Measurements from ENCODE around the gene MCRS1. TPM values are rescaled to one million over a fixed set of nuclear protein-coding genes. Genes with fewer than 3 reads are reported as not detected.

Gene MCRS1
- total and polyA plus RNA-seq, 4 donors = 20.0 to 33.1 (median 26.1) TPM

GRCh38 chr12:49578471-49579112 is 10.7 kb upstream of the MCRS1 start (continued):
- TF ChIP-seq, protein P1, sequence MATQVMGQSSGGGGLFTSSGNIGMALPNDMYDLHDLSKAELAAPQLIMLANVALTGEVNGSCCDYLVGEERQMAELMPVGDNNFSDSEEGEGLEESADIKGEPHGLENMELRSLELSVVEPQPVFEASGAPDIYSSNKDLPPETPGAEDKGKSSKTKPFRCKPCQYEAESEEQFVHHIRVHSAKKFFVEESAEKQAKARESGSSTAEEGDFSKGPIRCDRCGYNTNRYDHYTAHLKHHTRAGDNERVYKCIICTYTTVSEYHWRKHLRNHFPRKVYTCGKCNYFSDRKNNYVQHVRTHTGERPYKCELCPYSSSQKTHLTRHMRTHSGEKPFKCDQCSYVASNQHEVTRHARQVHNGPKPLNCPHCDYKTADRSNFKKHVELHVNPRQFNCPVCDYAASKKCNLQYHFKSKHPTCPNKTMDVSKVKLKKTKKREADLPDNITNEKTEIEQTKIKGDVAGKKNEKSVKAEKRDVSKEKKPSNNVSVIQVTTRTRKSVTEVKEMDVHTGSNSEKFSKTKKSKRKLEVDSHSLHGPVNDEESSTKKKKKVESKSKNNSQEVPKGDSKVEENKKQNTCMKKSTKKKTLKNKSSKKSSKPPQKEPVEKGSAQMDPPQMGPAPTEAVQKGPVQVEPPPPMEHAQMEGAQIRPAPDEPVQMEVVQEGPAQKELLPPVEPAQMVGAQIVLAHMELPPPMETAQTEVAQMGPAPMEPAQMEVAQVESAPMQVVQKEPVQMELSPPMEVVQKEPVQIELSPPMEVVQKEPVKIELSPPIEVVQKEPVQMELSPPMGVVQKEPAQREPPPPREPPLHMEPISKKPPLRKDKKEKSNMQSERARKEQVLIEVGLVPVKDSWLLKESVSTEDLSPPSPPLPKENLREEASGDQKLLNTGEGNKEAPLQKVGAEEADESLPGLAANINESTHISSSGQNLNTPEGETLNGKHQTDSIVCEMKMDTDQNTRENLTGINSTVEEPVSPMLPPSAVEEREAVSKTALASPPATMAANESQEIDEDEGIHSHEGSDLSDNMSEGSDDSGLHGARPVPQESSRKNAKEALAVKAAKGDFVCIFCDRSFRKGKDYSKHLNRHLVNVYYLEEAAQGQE (IDR thresholded peaks at IDR 0.05) = no peak
- TF ChIP-seq, protein P2, sequence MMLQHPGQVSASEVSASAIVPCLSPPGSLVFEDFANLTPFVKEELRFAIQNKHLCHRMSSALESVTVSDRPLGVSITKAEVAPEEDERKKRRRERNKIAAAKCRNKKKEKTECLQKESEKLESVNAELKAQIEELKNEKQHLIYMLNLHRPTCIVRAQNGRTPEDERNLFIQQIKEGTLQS (IDR thresholded peaks at IDR 0.05) = no peak
- no peak for TF ChIP-seq EGR1 (IDR thresholded peaks at IDR 0.05; ENCODE audit: low read depth in 2 of 2)
- no peak for TF ChIP-seq YY1 (IDR thresholded peaks at IDR 0.05)

- TF ChIP-seq, protein P1 (IDR thresholded peaks at IDR 0.05) = no peak
- TF ChIP-seq RXRA (IDR thresholded peaks at IDR 0.05) (no peak), FOXA1 (IDR thresholded peaks at IDR 0.05) (no peak), ZBTB33 (IDR thresholded peaks at IDR 0.05) (no peak), SP1 (IDR thresholded peaks at IDR 0.05) (no peak)
- Histone ChIP-seq H3K9me3 (ENCODE audit: control insufficient read depth in 4 of 4, low read length in 3 of 4) (no peaks in the 10 kb centered on the region), H3K27ac (ENCODE audit: low read depth in 1 of 2, low read length in 2 of 2) (no peak overlapping the region), H3K4me1 (ENCODE audit: control insufficient read depth in 4 of 4, insufficient read depth in 4 of 4, low read length in 3 of 4) (peaks cover 0 to 7% (median 5%) of the 10 kb centered on the region in 4 donors), H3K9ac (ENCODE audit: low read depth in 1 of 2, low read length in 2 of 2) (no peak overlapping the region), H3K36me3 (ENCODE audit: control insufficient read depth in 4 of 4, insufficient read depth in 3 of 4, low read depth in 1 of 4, low read length in 3 of 4) (peaks cover 0 to 3% (median 1%) of the 10 kb centered on the region in 4 donors), H3K4me3 (ENCODE audit: low read depth in 1 of 3, low read length in 3 of 3) (no peak overlapping the region), H3K27me3 (ENCODE audit: control insufficient read depth in 4 of 4, insufficient read depth in 4 of 4, low read length in 3 of 4) (no peaks in the 10 kb centered on the region)
- DNase-seq (ENCODE audit: low spot score) = no peak
- 88% methylated on average over 9 of the region's 9 CpGs for WGBS
Measured at GRCh38 chr12:49577589-49578315, 9.8 kb upstream of the MCRS1 start.
